GM19372 (cell line): ENCODE results near the gene RBM48.
A peak's percentile ranks its signal among the peaks of the same experiment; 100 is the strongest.
"Not testable (repeated sequence)": the region's sequence is repeated elsewhere in the genome, so short reads cannot be mapped to it uniquely, and the experiment has no call there.

Source experiments
- ATAC-seq: cut with Tn5 transposase; IDR thresholded peaks from one replicate; pipeline ENCODE4 v1.9.1; 2021; ENCODE audit warnings: mild to moderate bottlenecking, low read depth, moderate library complexity; ENCODE audit not compliant: unreplicated experiment

RBM48 gene

GRCh38 chr7:92528188-92528957 is at the start of gene RBM48, which contains the start of gene PEX1:
Gene RBM48, plus strand, starts transcription at chr7:92528795. Its CDS starts 19 bp downstream, at chr7:92528814.
Gene PEX1, minus strand, starts transcription at chr7:92528520. Its CDS starts 85 bp downstream, at chr7:92528435.
- ATAC-seq: peak; percentile 93

- ATAC-seq: not testable (repeated sequence)
Observed at GRCh38 chr7:92479146-92479545, 49.4 kb upstream of the RBM48 start.

GRCh38 chr7:92483624-92484023 is 45.0 kb upstream of the RBM48 start:
- ATAC-seq: not testable (repeated sequence)

- not testable (repeated sequence) for ATAC-seq
Observed at GRCh38 chr7:92484226-92484625, 44.4 kb upstream of the RBM48 start.

GRCh38 chr7:92485267-92485892 is 43.2 kb upstream of the RBM48 start:
- ATAC-seq: no peak

- no peak for ATAC-seq
Observed at GRCh38 chr7:92485974-92486373, 42.6 kb upstream of the RBM48 start.

- no peak for ATAC-seq
Observed at GRCh38 chr7:92487804-92488203, 40.8 kb upstream of the RBM48 start.

GRCh38 chr7:92489634-92490033 is 39.0 kb upstream of the RBM48 start:
- no peak for ATAC-seq

GRCh38 chr7:92496876-92497275 is 31.7 kb upstream of the RBM48 start:
- no peak for ATAC-seq

- ATAC-seq: no peak
Observed at GRCh38 chr7:92498557-92498956, 30.0 kb upstream of the RBM48 start.

- no peak for ATAC-seq
Observed at GRCh38 chr7:92503767-92504166, 24.8 kb upstream of the RBM48 start.

GRCh38 chr7:92504563-92504962 is 24.0 kb upstream of the RBM48 start:
- ATAC-seq: no peak

- ATAC-seq: no peak
Observed at GRCh38 chr7:92506363-92506762, 22.2 kb upstream of the RBM48 start.

GRCh38 chr7:92508946-92509345 is 19.6 kb upstream of the RBM48 start:
- ATAC-seq: no peak

- ATAC-seq: no peak
Observed at GRCh38 chr7:92513167-92513902, 15.3 kb upstream of the RBM48 start.

- ATAC-seq: no peak
Observed at GRCh38 chr7:92517631-92518030, 11.0 kb upstream of the RBM48 start.

GRCh38 chr7:92520024-92520423 is 8.6 kb upstream of the RBM48 start:
- ATAC-seq: no peak

GRCh38 chr7:92523110-92523509 is 5.5 kb upstream of the RBM48 start:
- ATAC-seq: no peak

GRCh38 chr7:92527300-92528187 is 1.1 kb upstream of the RBM48 start:
- ATAC-seq: peak; percentile 27

- no peak for ATAC-seq
Observed at GRCh38 chr7:92528958-92529264, 316 bp downstream of the RBM48 start.
